Measurements from ENCODE around the gene CLBA1.
"Not testable (repeated sequence)": the region's sequence is repeated elsewhere in the genome, so short reads cannot be mapped to it uniquely, and the experiment has no call there.

- not testable (repeated sequence) for TF ChIP-seq CTCF, EP300, POLR2A (IDR thresholded peaks at IDR 0.05)
Observed at GRCh38 chr14:105027718-105028117, 42.1 kb downstream of the CLBA1 start.
